ENCODE results near the gene RPS6KB2. TPM values are rescaled to one million over a fixed set of nuclear protein-coding genes. Genes with fewer than 3 reads are reported as not detected.
"Not testable (repeated sequence)": the region's sequence is repeated elsewhere in the genome, so short reads cannot be mapped to it uniquely, and the experiment has no call there.

Gene RPS6KB2
- total RNA-seq, 1 donor from 2014 or later: 53.8 TPM

- H3K27me3 Mint-ChIP-seq: no peaks in the 10 kb centered on the region
- peaks cover 12% of the 10 kb centered on the region for H3K4me1 Mint-ChIP-seq (ENCODE audit: low read depth)
- H3K4me3 Mint-ChIP-seq (ENCODE audit: low read depth): peak overlapping the region; percentile 82
- peak overlapping the region; percentile 95 for H3K27ac Mint-ChIP-seq
- no peak for DNase-seq (ENCODE audit: low spot score, unreplicated experiment)
- no peak for TF ChIP-seq CTCF (IDR thresholded peaks at IDR 0.05; ENCODE audit: unreplicated experiment)
- H3K9me3 Mint-ChIP-seq (ENCODE audit: low read depth): no peaks in the 10 kb centered on the region
- H3K36me3 Mint-ChIP-seq (ENCODE audit: insufficient read depth): no peaks in the 10 kb centered on the region
Observed at GRCh38 chr11:67465189-67465510, 36.9 kb downstream of the RPS6KB2 start.

- H3K9me3 Mint-ChIP-seq (ENCODE audit: low read depth); DNase-seq (ENCODE audit: low spot score, unreplicated experiment); H3K36me3 Mint-ChIP-seq (ENCODE audit: insufficient read depth); H3K27me3 Mint-ChIP-seq: not testable (repeated sequence)
- peaks cover 12% of the 10 kb centered on the region for H3K4me1 Mint-ChIP-seq (ENCODE audit: low read depth)
- peak overlapping the region; percentile 82 for H3K4me3 Mint-ChIP-seq (ENCODE audit: low read depth)
- peak overlapping the region; percentile 95 for H3K27ac Mint-ChIP-seq
Observed at GRCh38 chr11:67465530-67465929, 37.2 kb downstream of the RPS6KB2 start.

- Mint-ChIP-seq H3K36me3 (ENCODE audit: insufficient read depth) (no peaks in the 10 kb centered on the region), H3K4me3 (ENCODE audit: low read depth) (peak overlapping the region; percentile 21), H3K4me1 (ENCODE audit: low read depth) (peaks cover 12% of the 10 kb centered on the region), H3K9me3 (ENCODE audit: low read depth) (no peaks in the 10 kb centered on the region), H3K27ac (no peak overlapping the region), H3K27me3 (peaks cover 2% of the 10 kb centered on the region)
- no peak for DNase-seq (ENCODE audit: low spot score, unreplicated experiment)
- TF ChIP-seq CTCF (IDR thresholded peaks at IDR 0.05; ENCODE audit: unreplicated experiment): no peak
Observed at GRCh38 chr11:67466367-67466766, 38.1 kb downstream of the RPS6KB2 start.

GRCh38 chr11:67466962-67467771 lies 38.9 kb downstream of the RPS6KB2 start:
- Mint-ChIP-seq H3K27ac (peak overlapping the region; percentile 56), H3K36me3 (ENCODE audit: insufficient read depth) (no peaks in the 10 kb centered on the region), H3K27me3 (peaks cover 2% of the 10 kb centered on the region), H3K4me1 (ENCODE audit: low read depth) (peaks cover 12% of the 10 kb centered on the region), H3K9me3 (ENCODE audit: low read depth) (no peaks in the 10 kb centered on the region), H3K4me3 (ENCODE audit: low read depth) (peak overlapping the region; percentile 72)
- DNase-seq (ENCODE audit: low spot score, unreplicated experiment): no peak
- no peak for TF ChIP-seq CTCF (IDR thresholded peaks at IDR 0.05; ENCODE audit: unreplicated experiment)

GRCh38 chr11:67468056-67468455 lies 39.8 kb downstream of the RPS6KB2 start:
- Mint-ChIP-seq H3K27me3 (peaks cover 2% of the 10 kb centered on the region), H3K9me3 (ENCODE audit: low read depth) (no peaks in the 10 kb centered on the region), H3K36me3 (ENCODE audit: insufficient read depth) (no peaks in the 10 kb centered on the region), H3K4me3 (ENCODE audit: low read depth) (peak overlapping the region; percentile 72), H3K4me1 (ENCODE audit: low read depth) (peaks cover 12% of the 10 kb centered on the region), H3K27ac (peak overlapping the region; percentile 70)
- TF ChIP-seq CTCF (IDR thresholded peaks at IDR 0.05; ENCODE audit: unreplicated experiment): no peak
- DNase-seq (ENCODE audit: low spot score, unreplicated experiment): no peak

GRCh38 chr11:67468456-67468758 lies 40.1 kb downstream of the RPS6KB2 start:
- no peak for DNase-seq (ENCODE audit: low spot score, unreplicated experiment)
- Mint-ChIP-seq H3K27ac (peak overlapping the region; percentile 70), H3K4me1 (ENCODE audit: low read depth) (peaks cover 12% of the 10 kb centered on the region), H3K36me3 (ENCODE audit: insufficient read depth) (no peaks in the 10 kb centered on the region), H3K4me3 (ENCODE audit: low read depth) (peak overlapping the region; percentile 72), H3K27me3 (peaks cover 2% of the 10 kb centered on the region), H3K9me3 (ENCODE audit: low read depth) (no peaks in the 10 kb centered on the region)
- TF ChIP-seq CTCF (IDR thresholded peaks at IDR 0.05; ENCODE audit: unreplicated experiment): no peak
